WTC11 (cell line): Measurements from ENCODE around the gene ARPC1B.

Experiments
- ESRRA ChIP-seq: sonication (generic); formaldehyde crosslinking; IDR thresholded peaks from 2 replicates; pipeline ENCODE4 v1.8.1; 2022; ENCODE audit warnings: mild to moderate bottlenecking, missing genetic modification reagents, borderline replicate concordance
- NR2C2 ChIP-seq: sonication (generic); formaldehyde crosslinking; IDR thresholded peaks from 2 replicates; pipeline ENCODE4 v1.8.0; 2022; ENCODE audit warnings: mild to moderate bottlenecking, missing genetic modification reagents
- TF ChIP-seq, protein P1 (sequence below): fragments of 200-600 bp; IDR thresholded peaks from 2 replicates; pipeline ENCODE4 v1.8.0; 2022; ENCODE audit warnings: antibody characterized with exemption

DNA sequence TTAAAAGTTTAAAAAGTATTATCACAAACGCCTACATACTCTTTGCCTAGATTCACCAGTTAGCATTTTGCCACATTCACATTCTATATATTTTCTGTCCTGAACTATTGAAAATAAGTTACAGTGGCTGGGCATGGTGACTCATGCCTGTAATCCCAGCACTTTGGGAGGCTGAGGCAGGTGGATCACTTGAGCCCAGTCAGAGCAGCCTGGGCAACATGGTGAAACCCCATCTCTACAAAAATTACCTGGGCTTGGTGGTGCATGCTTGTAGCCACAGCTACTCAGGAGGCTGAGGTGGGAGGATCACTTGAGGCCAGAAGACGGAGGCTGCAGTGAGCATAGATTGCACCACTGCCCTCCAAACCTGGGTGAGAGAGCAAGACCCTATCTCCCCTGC, 43.5 kb upstream of the ARPC1B start:
- TF ChIP-seq NR2C2 (CRISPR knock-in tag): no peak
- TF ChIP-seq ESRRA: no peak
- TF ChIP-seq, protein P1, sequence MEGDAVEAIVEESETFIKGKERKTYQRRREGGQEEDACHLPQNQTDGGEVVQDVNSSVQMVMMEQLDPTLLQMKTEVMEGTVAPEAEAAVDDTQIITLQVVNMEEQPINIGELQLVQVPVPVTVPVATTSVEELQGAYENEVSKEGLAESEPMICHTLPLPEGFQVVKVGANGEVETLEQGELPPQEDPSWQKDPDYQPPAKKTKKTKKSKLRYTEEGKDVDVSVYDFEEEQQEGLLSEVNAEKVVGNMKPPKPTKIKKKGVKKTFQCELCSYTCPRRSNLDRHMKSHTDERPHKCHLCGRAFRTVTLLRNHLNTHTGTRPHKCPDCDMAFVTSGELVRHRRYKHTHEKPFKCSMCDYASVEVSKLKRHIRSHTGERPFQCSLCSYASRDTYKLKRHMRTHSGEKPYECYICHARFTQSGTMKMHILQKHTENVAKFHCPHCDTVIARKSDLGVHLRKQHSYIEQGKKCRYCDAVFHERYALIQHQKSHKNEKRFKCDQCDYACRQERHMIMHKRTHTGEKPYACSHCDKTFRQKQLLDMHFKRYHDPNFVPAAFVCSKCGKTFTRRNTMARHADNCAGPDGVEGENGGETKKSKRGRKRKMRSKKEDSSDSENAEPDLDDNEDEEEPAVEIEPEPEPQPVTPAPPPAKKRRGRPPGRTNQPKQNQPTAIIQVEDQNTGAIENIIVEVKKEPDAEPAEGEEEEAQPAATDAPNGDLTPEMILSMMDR: no peak
